IMR-90 (cell line): ENCODE measurements around the gene PLOD1. TPM values are rescaled to one million over a fixed set of nuclear protein-coding genes. Genes with fewer than 3 reads are reported as not detected.

Source experiments
- ATAC-seq: fragments of 200-7000 bp; cut with Tn5 transposase; 2 replicates; pipeline ENCODE4 v1.9.1; 2020; ENCODE audit warnings: low read depth, mild to moderate bottlenecking, moderate library complexity
- BruUV-seq: library from RNA; stranded (reverse); fragments of 400-500 nt; replicated peaks from 2 replicates; lab custom pipeline; 2021; lab: Mats Ljungman, UMichigan
- CTCF ChIA-PET: fragments of 300-600 bp; formaldehyde crosslinking; extraction: SDS; loops from one replicate; lab custom pipeline; 2021; ENCODE audit warnings: antibody characterized with exemption; lab: Yijun Ruan, JAX
- POLR2A ChIA-PET: fragments of 300-600 bp; sonication (Branson Sonifier 250); formaldehyde crosslinking; loops from one replicate; lab custom pipeline; 2022; ENCODE audit warnings: antibody characterized with exemption; ENCODE audit not compliant: unreplicated experiment; lab: Charles Lee
- DNase-seq: peaks from one replicate; pipeline ENCODE4 v3.0.0; 2013
- H2AFZ ChIP-seq: replicated peaks from 2 replicates; pipeline ENCODE3; 2013; ENCODE audit warnings: low read length, mild to moderate bottlenecking; ENCODE audit not compliant: poor library complexity
- H2AK5ac ChIP-seq: 2 replicates; pipeline ENCODE4 v1.6.1; 2013; ENCODE audit warnings: low read depth, low read length, inconsistent platforms
- H2AK9ac ChIP-seq: replicated peaks from 2 replicates; pipeline ENCODE3; 2013; ENCODE audit warnings: mild to moderate bottlenecking, low read depth, low read length, moderate library complexity; ENCODE audit not compliant: poor library complexity
- H2BK120ac ChIP-seq: 2 replicates; pipeline ENCODE4 v1.6.1; 2013; ENCODE audit warnings: low read depth, low read length, inconsistent platforms
- H2BK15ac ChIP-seq: 3 replicates; pipeline ENCODE4 v1.6.1; 2013; ENCODE audit warnings: low read depth, low read length, inconsistent platforms
- H2BK20ac ChIP-seq: 2 replicates; pipeline ENCODE4 v1.6.1; 2013; ENCODE audit warnings: low read depth, mild to moderate bottlenecking, inconsistent platforms, low read length, moderate library complexity
- H2BK5ac ChIP-seq: 2 replicates; pipeline ENCODE4 v1.6.1; 2013; ENCODE audit warnings: mild to moderate bottlenecking, low read depth, low read length, inconsistent platforms; ENCODE audit not compliant: poor library complexity, severe bottlenecking
- H3K14ac ChIP-seq: replicated peaks from 2 replicates; pipeline ENCODE4 v1.6.1; 2013; ENCODE audit warnings: low read depth, low read length, inconsistent platforms
- H3K18ac ChIP-seq: 2 replicates; pipeline ENCODE4 v1.6.1; 2013; ENCODE audit warnings: low read depth, low read length, control low read depth
- H3K23ac ChIP-seq: 2 replicates; pipeline ENCODE4 v1.6.1; 2013; ENCODE audit warnings: low read depth, low read length, inconsistent platforms
- H3K27ac ChIP-seq: 2 replicates; pipeline ENCODE4 v1.5.1; 2013; ENCODE audit warnings: mild to moderate bottlenecking, control low read depth, low read length; ENCODE audit not compliant: insufficient read depth
- H3K27me3 ChIP-seq: 2 replicates; pipeline ENCODE4 v1.6.1; 2013; ENCODE audit warnings: low read length; ENCODE audit not compliant: control insufficient read depth, insufficient read depth
- H3K36me3 ChIP-seq: 2 replicates; pipeline ENCODE4 v1.6.1; 2013; ENCODE audit warnings: low read length, mixed read lengths; ENCODE audit not compliant: control insufficient read depth, insufficient read depth
- H3K4ac ChIP-seq: 2 replicates; pipeline ENCODE4 v1.6.1; 2013; ENCODE audit warnings: low read depth, low read length, inconsistent platforms
- H3K4me1 ChIP-seq: 2 replicates; pipeline ENCODE4 v1.6.1; 2013; ENCODE audit warnings: low read length, mixed read lengths; ENCODE audit not compliant: control insufficient read depth, insufficient read depth
- H3K4me2 ChIP-seq: 2 replicates; pipeline ENCODE4 v1.6.1; 2013; ENCODE audit warnings: low read depth, mild to moderate bottlenecking, control low read depth, low read length, moderate library complexity
- H3K4me3 ChIP-seq: 2 replicates; pipeline ENCODE4 v1.5.1; 2013; ENCODE audit warnings: low read depth, mild to moderate bottlenecking, control low read depth, low read length, moderate library complexity; ENCODE audit not compliant: insufficient read depth
- H3K56ac ChIP-seq: 2 replicates; pipeline ENCODE4 v1.6.1; 2013; ENCODE audit warnings: low read length, inconsistent platforms; ENCODE audit not compliant: insufficient read depth; ENCODE audit errors: extremely low read depth
- H3K79me1 ChIP-seq, 2 experiments: 2 replicates each; pipeline ENCODE4 v1.6.1; 2013; ENCODE audit warnings: low read length in 2 of 2, inconsistent platforms in 1 of 2, low read depth in 1 of 2
- H3K9ac ChIP-seq: 2 replicates; pipeline ENCODE4 v1.6.1; 2013; ENCODE audit warnings: low read depth, low read length, control low read depth
- H3K9me1 ChIP-seq: 2 replicates; pipeline ENCODE4 v1.6.1; 2013; ENCODE audit warnings: low read length, inconsistent platforms; ENCODE audit not compliant: insufficient read depth
- H3K9me3 ChIP-seq: 2 replicates; pipeline ENCODE4 v1.6.1; 2013; ENCODE audit warnings: low read length; ENCODE audit not compliant: control insufficient read depth, insufficient read depth
- H4K20me1 ChIP-seq: 2 replicates; pipeline ENCODE4 v1.6.1; 2013; ENCODE audit warnings: low read length, inconsistent platforms; ENCODE audit not compliant: insufficient read depth
- H4K5ac ChIP-seq: 2 replicates; pipeline ENCODE4 v1.6.1; 2013; ENCODE audit warnings: mild to moderate bottlenecking, low read depth, low read length, control low read depth
- H4K8ac ChIP-seq, 2 experiments: 2 replicates each; pipeline ENCODE4 v1.6.1; 2013; ENCODE audit warnings: low read depth in 2 of 2, low read length in 2 of 2, control low read depth in 1 of 2, inconsistent platforms in 1 of 2
- H4K91ac ChIP-seq: 2 replicates; pipeline ENCODE4 v1.6.1; 2013; ENCODE audit warnings: low read depth, low read length, inconsistent platforms; ENCODE audit not compliant: insufficient read depth
- BHLHE40 ChIP-seq: fragments of 150-350 bp; IDR thresholded peaks from 2 replicates; pipeline ENCODE4 v1.6.1; 2016; ENCODE audit warnings: mild to moderate bottlenecking, low read depth, low read length
- CEBPB ChIP-seq: IDR thresholded peaks from 2 replicates; pipeline ENCODE4 v1.6.1; 2012; ENCODE audit warnings: low read depth, low read length, improper control_type of control experiment
- CHD1 ChIP-seq: IDR thresholded peaks from 2 replicates; pipeline ENCODE4 v1.6.1; 2012; ENCODE audit warnings: low read depth, low read length, improper control_type of control experiment
- FOS ChIP-seq: fragments of 150-350 bp; IDR thresholded peaks from 2 replicates; pipeline ENCODE4 v1.6.1; 2016; ENCODE audit warnings: low read depth, low read length
- MAFK ChIP-seq: IDR thresholded peaks from 2 replicates; pipeline ENCODE4 v1.6.1; 2012; ENCODE audit warnings: low read depth, low read length, improper control_type of control experiment
- MAZ ChIP-seq: IDR thresholded peaks from 2 replicates; pipeline ENCODE4 v1.6.1; 2012; ENCODE audit warnings: low read depth, mild to moderate bottlenecking, low read length, improper control_type of control experiment, moderate library complexity, borderline replicate concordance
- MXI1 ChIP-seq: IDR thresholded peaks from 2 replicates; pipeline ENCODE4 v1.6.1; 2012; ENCODE audit warnings: low read depth, mild to moderate bottlenecking, low read length, moderate library complexity, borderline replicate concordance
- POLR2A ChIP-seq: IDR thresholded peaks from 2 replicates; pipeline ENCODE4 v1.6.1; 2012; ENCODE audit warnings: mild to moderate bottlenecking, low read depth, low read length
- RAD21 ChIP-seq: IDR thresholded peaks from 2 replicates; pipeline ENCODE4 v1.6.1; 2012; ENCODE audit warnings: low read length, improper control_type of control experiment
- RCOR1 ChIP-seq: IDR thresholded peaks from 2 replicates; pipeline ENCODE4 v1.6.1; 2012; ENCODE audit warnings: mild to moderate bottlenecking, low read length, improper control_type of control experiment; ENCODE audit not compliant: insufficient replicate concordance
- RFX5 ChIP-seq: IDR thresholded peaks from 2 replicates; pipeline ENCODE4 v1.8.0; 2012; ENCODE audit warnings: low read depth, mild to moderate bottlenecking, low read length, moderate library complexity
- SMC3 ChIP-seq: fragments of 150-350 bp; IDR thresholded peaks from 2 replicates; pipeline ENCODE4 v1.6.1; 2016; ENCODE audit warnings: low read depth, mild to moderate bottlenecking, antibody characterized with exemption, low read length, moderate library complexity
- WGBS, 2 experiments: methylation state at CpG; one replicate each; pipeline versions ENCODE4 v1.1.5 to v1.1.7; 2013; ENCODE audit warnings: missing lambda C conversion rate in 2 of 2; ENCODE audit not compliant: insufficient read length in 1 of 2; ENCODE audit errors: extremely low coverage in 2 of 2; 5-methylcytosine and 5-hydroxymethylcytosine counted together
- dilution Hi-C: fragments of 300-500 bp; cut with HindIII; formaldehyde crosslinking; loops from one replicate; pipeline ENCODE4 v1.14.3; 2018; ENCODE audit warnings: low sequenced_read_pairs; ENCODE audit not compliant: unreplicated experiment
- in situ Hi-C: fragments of 300-500 bp; cut with MboI; formaldehyde crosslinking; loops from 3 replicates; pipeline ENCODE4 v1.14.3; 2019; ENCODE audit warnings: low sequenced_read_pairs, inconsistent platforms, mixed read lengths
- intact Hi-C: fragments of 100-400 bp; cut with micrococcal nuclease; formaldehyde crosslinking; loops from 2 replicates; pipeline ENCODE4 v1.10.0; 2022
- polyA plus RNA-seq, 3 experiments: library from polyadenylated mRNA; depleted of rRNA; stranded (reverse); fragments of >200 nt; gene quantifications; 2 replicates each; pipeline ENCODE4 v1.2.3, GENCODE V29; 2012; ENCODE audit warnings: low replicate concordance in 1 of 3
- total RNA-seq: library from RNA; depleted of rRNA; stranded (reverse); fragments of >200 nt; gene quantifications from 2 replicates; pipeline ENCODE4 v1.2.3, GENCODE V29; 2012
- TF ChIP-seq, protein P1 (sequence below): fragments of 150-350 bp; IDR thresholded peaks from 2 replicates; pipeline ENCODE4 v1.6.1; 2016; ENCODE audit warnings: low read depth, mild to moderate bottlenecking, low read length, moderate library complexity, borderline replicate concordance
- TF ChIP-seq, protein P2 (sequence below): conservative IDR thresholded peaks from 2 replicates; pipeline ENCODE4 v1.5.1; 2012; ENCODE audit warnings: mild to moderate bottlenecking, low read depth, low read length, improper control_type of control experiment

PLOD1 gene
- total and polyA plus RNA-seq, 2 of the 4 experiments (the other 2 are of a cell fraction): 283 to 609 TPM

DNA sequence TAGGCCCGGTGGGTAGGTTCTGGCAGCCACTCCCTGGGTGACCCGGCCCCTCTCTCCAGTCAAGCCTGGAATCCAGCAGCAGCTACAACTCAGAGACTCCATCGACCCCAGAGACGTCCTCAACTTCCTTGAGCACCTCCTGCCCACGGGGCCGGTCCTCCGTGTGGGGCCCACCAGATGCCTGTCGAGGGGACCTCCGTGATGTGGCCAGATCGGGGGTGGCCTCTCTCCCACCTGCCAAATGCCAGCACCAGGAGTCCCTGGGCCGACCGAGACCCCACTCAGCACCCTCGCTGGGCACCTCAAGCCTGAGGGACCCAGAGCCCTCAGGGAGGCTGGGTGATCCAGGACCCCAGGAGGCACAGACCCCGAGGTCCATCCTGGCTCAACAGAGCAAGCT lies 87.5 kb downstream of the PLOD1 start:
- dilution Hi-C loops (no loop called here), intact Hi-C loops (no loop called here), in situ Hi-C loops (no loop called here)
- no peak overlapping the region for H2BK20ac ChIP-seq
- no peak overlapping the region for H3K23ac ChIP-seq
- H2BK15ac ChIP-seq: no peak overlapping the region
- H3K9ac ChIP-seq: no peak overlapping the region
- H2AK5ac ChIP-seq: no peak overlapping the region
- DNase-seq (no peak), ATAC-seq (no peak)
- H3K4me1 ChIP-seq: no peaks in the 10 kb centered on the region
- 99% methylated on average over 9 of the region's 14 CpGs; no CpG with 5 or more reads in 1 of the 2 experiments for WGBS, 2 experiments
- H4K5ac ChIP-seq: no peak overlapping the region
- H3K9me3 ChIP-seq: no peaks in the 10 kb centered on the region
- no peaks in the 10 kb centered on the region for H3K27me3 ChIP-seq
- H3K14ac ChIP-seq: no peak overlapping the region
- H4K91ac ChIP-seq: no peak overlapping the region
- H3K79me1 ChIP-seq: peaks cover 0 to 20% of the 10 kb centered on the region in 2 experiments; a peak in 3 of 4 replicates
- BruUV-seq: no TSS peak
- 0 out of 2 replicates have a peak, but pooled peaks cover 2% of the 10 kb centered on the region for H3K9me1 ChIP-seq
- no peak overlapping the region for H3K56ac ChIP-seq
- no peak overlapping the region for H2BK120ac ChIP-seq
- H2AK9ac ChIP-seq: peak overlapping the region; percentile 72
- H4K8ac ChIP-seq: no peak overlapping the region
- peak overlapping the region; percentile 51 for H2AFZ ChIP-seq
- no peak overlapping the region for H3K4me2 ChIP-seq
- H2BK5ac ChIP-seq: no peak overlapping the region
- peaks cover 25% of the 10 kb centered on the region for H3K36me3 ChIP-seq
- no peaks in the 10 kb centered on the region; the same call in 1 of the 2 replicates for H4K20me1 ChIP-seq
- no peak overlapping the region for H3K4me3 ChIP-seq
- ChIA-PET POLR2A (interaction anchor here (1.0 kb wide), 1 partner anchor 113 kb away, joined by 3 read pairs; no protein-coding TSS in a partner anchor), CTCF (no interaction called here)
- TF ChIP-seq RAD21 (no peak), SMC3 (no peak), POLR2A (no peak), CHD1 (no peak), RCOR1 (no peak), MAZ (no peak), RFX5 (no peak), MXI1 (no peak), FOS (no peak), CEBPB (no peak), BHLHE40 (no peak), MAFK (no peak)
- TF ChIP-seq, protein P1, sequence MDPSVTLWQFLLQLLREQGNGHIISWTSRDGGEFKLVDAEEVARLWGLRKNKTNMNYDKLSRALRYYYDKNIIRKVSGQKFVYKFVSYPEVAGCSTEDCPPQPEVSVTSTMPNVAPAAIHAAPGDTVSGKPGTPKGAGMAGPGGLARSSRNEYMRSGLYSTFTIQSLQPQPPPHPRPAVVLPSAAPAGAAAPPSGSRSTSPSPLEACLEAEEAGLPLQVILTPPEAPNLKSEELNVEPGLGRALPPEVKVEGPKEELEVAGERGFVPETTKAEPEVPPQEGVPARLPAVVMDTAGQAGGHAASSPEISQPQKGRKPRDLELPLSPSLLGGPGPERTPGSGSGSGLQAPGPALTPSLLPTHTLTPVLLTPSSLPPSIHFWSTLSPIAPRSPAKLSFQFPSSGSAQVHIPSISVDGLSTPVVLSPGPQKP: no peak
- TF ChIP-seq, protein P2, sequence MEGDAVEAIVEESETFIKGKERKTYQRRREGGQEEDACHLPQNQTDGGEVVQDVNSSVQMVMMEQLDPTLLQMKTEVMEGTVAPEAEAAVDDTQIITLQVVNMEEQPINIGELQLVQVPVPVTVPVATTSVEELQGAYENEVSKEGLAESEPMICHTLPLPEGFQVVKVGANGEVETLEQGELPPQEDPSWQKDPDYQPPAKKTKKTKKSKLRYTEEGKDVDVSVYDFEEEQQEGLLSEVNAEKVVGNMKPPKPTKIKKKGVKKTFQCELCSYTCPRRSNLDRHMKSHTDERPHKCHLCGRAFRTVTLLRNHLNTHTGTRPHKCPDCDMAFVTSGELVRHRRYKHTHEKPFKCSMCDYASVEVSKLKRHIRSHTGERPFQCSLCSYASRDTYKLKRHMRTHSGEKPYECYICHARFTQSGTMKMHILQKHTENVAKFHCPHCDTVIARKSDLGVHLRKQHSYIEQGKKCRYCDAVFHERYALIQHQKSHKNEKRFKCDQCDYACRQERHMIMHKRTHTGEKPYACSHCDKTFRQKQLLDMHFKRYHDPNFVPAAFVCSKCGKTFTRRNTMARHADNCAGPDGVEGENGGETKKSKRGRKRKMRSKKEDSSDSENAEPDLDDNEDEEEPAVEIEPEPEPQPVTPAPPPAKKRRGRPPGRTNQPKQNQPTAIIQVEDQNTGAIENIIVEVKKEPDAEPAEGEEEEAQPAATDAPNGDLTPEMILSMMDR: no peak
- no peak overlapping the region for H3K27ac ChIP-seq
- no peak overlapping the region for H3K4ac ChIP-seq
- no peak overlapping the region for H3K18ac ChIP-seq
